Type B pancreatic cell (in vitro differentiated cells): ENCODE results near the gene SFRP5. TPM values are rescaled to one million over a fixed set of nuclear protein-coding genes. Genes with fewer than 3 reads are reported as not detected.

Experiments used
- DNase-seq: peaks from one replicate; pipeline ENCODE4 v3.0.0; 2021; ENCODE audit warnings: mixed read lengths; ENCODE audit not compliant: unreplicated experiment; ENCODE audit errors: extremely low spot score
- H3K27ac Mint-ChIP-seq: 2 replicates; pipeline ENCODE4 v1.8.0; 2021; ENCODE audit warnings: mild to moderate bottlenecking, mixed read lengths
- H3K27me3 Mint-ChIP-seq: 2 replicates; pipeline ENCODE4 v1.8.0; 2021; ENCODE audit warnings: mixed read lengths
- H3K36me3 Mint-ChIP-seq: 2 replicates; pipeline ENCODE4 v1.8.0; 2021; ENCODE audit warnings: mixed read lengths
- H3K4me1 Mint-ChIP-seq: one replicate; pipeline ENCODE4 v1.8.0; 2021; ENCODE audit warnings: mixed read lengths; ENCODE audit not compliant: unreplicated experiment
- H3K4me3 Mint-ChIP-seq: 2 replicates; pipeline ENCODE4 v1.8.0; 2021; ENCODE audit warnings: mild to moderate bottlenecking, mixed read lengths
- H3K9me3 Mint-ChIP-seq: 2 replicates; pipeline ENCODE4 v1.8.0; 2021; ENCODE audit warnings: mixed read lengths
- total RNA-seq: library from RNA; stranded (reverse); gene quantifications from 2 replicates; pipeline ENCODE4 v1.2.1, GENCODE V29; 2021; ENCODE audit warnings: low replicate concordance
- TF ChIP-seq, protein P1 (sequence below): fragments of 200-600 bp; sonication (generic); conservative IDR thresholded peaks from 2 replicates; pipeline ENCODE4 v1.5.0; 2021; ENCODE audit warnings: antibody characterized with exemption, mild to moderate bottlenecking

SFRP5 gene
- total RNA-seq, 1 donor from 2014 or later = 5.7 TPM

DNA sequence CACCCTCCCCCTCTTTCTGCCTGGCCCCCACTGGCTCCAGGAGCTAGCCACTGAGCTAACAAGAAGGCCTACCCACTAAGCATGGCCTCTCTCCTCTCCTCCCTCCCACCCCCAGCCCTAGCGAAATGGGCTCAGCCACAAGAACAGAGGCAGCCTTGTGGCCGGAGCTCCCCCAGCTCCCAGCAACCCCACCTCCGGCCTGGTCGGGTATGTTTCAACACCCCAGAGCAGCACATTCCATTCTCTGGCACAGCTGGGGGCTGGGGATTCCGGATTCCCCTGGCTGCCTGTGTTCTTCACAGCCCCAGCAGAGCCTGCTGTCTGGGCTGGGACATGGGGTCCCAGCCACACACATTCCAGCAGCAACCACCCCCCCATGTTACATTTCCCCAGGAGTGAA, 9.0 kb downstream of the SFRP5 start:
- Mint-ChIP-seq H3K27ac (no peak overlapping the region), H3K36me3 (peaks cover 10% of the 10 kb centered on the region), H3K9me3 (no peaks in the 10 kb centered on the region), H3K4me1 (peaks cover 7% of the 10 kb centered on the region), H3K4me3 (no peak overlapping the region), H3K27me3 (peaks cover 6% of the 10 kb centered on the region)
- TF ChIP-seq, protein P1, sequence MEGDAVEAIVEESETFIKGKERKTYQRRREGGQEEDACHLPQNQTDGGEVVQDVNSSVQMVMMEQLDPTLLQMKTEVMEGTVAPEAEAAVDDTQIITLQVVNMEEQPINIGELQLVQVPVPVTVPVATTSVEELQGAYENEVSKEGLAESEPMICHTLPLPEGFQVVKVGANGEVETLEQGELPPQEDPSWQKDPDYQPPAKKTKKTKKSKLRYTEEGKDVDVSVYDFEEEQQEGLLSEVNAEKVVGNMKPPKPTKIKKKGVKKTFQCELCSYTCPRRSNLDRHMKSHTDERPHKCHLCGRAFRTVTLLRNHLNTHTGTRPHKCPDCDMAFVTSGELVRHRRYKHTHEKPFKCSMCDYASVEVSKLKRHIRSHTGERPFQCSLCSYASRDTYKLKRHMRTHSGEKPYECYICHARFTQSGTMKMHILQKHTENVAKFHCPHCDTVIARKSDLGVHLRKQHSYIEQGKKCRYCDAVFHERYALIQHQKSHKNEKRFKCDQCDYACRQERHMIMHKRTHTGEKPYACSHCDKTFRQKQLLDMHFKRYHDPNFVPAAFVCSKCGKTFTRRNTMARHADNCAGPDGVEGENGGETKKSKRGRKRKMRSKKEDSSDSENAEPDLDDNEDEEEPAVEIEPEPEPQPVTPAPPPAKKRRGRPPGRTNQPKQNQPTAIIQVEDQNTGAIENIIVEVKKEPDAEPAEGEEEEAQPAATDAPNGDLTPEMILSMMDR = no peak
- no peak for DNase-seq

- H3K4me1 Mint-ChIP-seq = peaks cover 7% of the 10 kb centered on the region
- H3K27me3 Mint-ChIP-seq = peaks cover 3% of the 10 kb centered on the region
- no peaks in the 10 kb centered on the region for H3K9me3 Mint-ChIP-seq
- no peak for DNase-seq
- no peak overlapping the region for H3K27ac Mint-ChIP-seq
- TF ChIP-seq, protein P1 = no peak
- no peak overlapping the region for H3K4me3 Mint-ChIP-seq
- H3K36me3 Mint-ChIP-seq = peaks cover 8% of the 10 kb centered on the region
Measured at GRCh38 chr10:97762056-97762455, 9.7 kb downstream of the SFRP5 start.

- TF ChIP-seq, protein P1 = no peak
- no peak overlapping the region for H3K27ac Mint-ChIP-seq
- peaks cover 7% of the 10 kb centered on the region for H3K4me1 Mint-ChIP-seq
- no peaks in the 10 kb centered on the region for H3K9me3 Mint-ChIP-seq
- H3K36me3 Mint-ChIP-seq = peaks cover 8% of the 10 kb centered on the region
- no peak for DNase-seq
- peaks cover 3% of the 10 kb centered on the region for H3K27me3 Mint-ChIP-seq
- H3K4me3 Mint-ChIP-seq = no peak overlapping the region
Measured at GRCh38 chr10:97761331-97761865, 10.4 kb downstream of the SFRP5 start.

- Mint-ChIP-seq H3K27ac (no peak overlapping the region), H3K9me3 (no peaks in the 10 kb centered on the region), H3K4me3 (no peak overlapping the region), H3K36me3 (peaks cover 8% of the 10 kb centered on the region), H3K27me3 (peaks cover 3% of the 10 kb centered on the region), H3K4me1 (peaks cover 7% of the 10 kb centered on the region)
- TF ChIP-seq, protein P1 = no peak
- DNase-seq = no peak
Measured at GRCh38 chr10:97760461-97761257, 11.1 kb downstream of the SFRP5 start.

- H3K9me3 Mint-ChIP-seq = no peaks in the 10 kb centered on the region
- H3K4me3 Mint-ChIP-seq = no peak overlapping the region
- peaks cover 11% of the 10 kb centered on the region for H3K36me3 Mint-ChIP-seq
- no peak for DNase-seq
- TF ChIP-seq, protein P1 = no peak
- no peak overlapping the region for H3K27ac Mint-ChIP-seq
- peaks cover 3% of the 10 kb centered on the region for H3K27me3 Mint-ChIP-seq
- H3K4me1 Mint-ChIP-seq = peaks cover 7% of the 10 kb centered on the region
Measured at GRCh38 chr10:97759946-97760345, 11.9 kb downstream of the SFRP5 start.
